Femur (tissue), 1 donor: ENCODE data around the gene OMA1.
"Not testable (repeated sequence)": the region's sequence is repeated elsewhere in the genome, so short reads cannot be mapped to it uniquely, and the experiment has no call there.

Experiments used
- DNase-seq: peaks from one replicate; pipeline ENCODE4 v3.0.0-alpha.2; 2017

The OMA1 gene

GRCh38 chr1:58524353-58524945 lies 22.1 kb downstream of the OMA1 start:
- DNase-seq, result no peak

- DNase-seq, result peak; percentile 32
Measured at GRCh38 chr1:58515794-58516401, 30.6 kb downstream of the OMA1 start.

DNA sequence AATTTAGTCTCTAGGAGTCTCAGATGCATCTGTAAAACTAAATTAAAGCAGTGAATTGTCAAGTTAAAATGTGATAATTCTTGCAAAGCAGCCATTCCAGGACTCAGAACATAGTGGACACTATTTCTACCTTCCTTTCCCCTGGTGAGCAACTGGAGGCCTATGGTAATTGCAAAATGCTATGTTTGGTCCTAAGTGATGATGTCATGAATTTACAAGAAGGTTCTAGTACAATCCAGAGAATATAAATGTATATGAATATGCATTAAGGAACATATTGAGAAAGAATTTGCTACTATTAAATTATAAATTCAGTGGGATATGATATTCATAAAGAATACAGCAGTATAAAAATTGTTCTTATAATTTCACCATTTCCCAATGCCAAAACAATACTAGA lies 32.6 kb downstream of the OMA1 start:
- DNase-seq, result no peak

DNA sequence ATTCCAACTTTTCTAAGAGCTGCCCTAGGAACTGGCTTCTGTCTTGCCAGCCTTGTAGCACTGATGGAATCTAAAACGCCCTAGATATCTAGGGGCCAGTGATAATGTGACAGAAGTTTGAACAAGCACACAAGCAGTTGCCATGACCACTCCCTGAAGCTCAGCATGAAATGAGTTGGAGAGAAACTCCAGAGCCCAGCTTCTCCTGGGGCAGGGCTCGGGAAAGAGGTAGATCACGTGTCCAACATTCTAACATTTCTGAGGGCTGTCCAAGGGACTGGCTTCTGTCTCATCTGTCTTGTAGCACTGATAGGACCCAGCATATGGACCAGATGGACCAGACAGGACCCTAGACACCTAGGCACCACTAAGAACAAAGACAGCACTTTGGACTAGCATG lies 37.9 kb downstream of the OMA1 start:
- no peak for DNase-seq

DNA sequence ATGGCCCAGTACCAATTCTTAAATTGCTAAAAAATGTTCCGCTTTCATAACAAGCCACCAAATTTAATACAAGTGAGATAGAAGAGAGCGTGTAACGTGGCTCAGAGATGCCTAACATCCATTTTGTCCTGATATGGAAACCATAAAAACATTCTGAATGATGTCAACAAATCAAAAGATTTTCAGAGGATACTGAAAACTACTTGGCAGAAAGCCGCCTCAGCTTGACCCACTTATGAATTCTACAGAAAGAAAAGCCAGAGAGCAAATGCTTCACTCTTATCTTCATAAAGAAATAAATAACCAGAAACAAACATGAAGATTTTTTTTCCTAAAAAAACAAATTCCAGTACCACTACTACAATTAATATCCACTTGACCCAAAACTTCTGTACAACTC lies 41.2 kb downstream of the OMA1 start:
- DNase-seq, result no peak

DNA sequence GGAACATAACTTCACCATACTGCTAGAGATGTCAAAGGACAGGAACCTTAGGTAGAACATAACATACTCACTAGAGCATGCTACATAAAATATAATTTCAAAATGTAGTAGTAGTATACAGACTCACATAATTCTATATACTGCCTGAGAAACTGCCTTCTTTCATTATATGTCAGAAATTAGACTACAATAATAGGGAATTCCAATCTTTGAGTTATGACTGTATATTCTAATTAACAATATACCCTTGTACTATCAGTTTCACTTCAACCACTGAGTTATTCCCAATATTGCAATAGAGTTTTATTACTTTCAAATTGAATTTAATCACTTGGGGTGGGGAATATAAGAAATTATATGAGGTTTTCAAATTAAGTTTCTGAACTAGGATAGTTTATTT lies 44.0 kb downstream of the OMA1 start:
- DNase-seq, result no peak

- no peak for DNase-seq
Measured at GRCh38 chr1:58500043-58500442, 46.5 kb downstream of the OMA1 start.

DNA sequence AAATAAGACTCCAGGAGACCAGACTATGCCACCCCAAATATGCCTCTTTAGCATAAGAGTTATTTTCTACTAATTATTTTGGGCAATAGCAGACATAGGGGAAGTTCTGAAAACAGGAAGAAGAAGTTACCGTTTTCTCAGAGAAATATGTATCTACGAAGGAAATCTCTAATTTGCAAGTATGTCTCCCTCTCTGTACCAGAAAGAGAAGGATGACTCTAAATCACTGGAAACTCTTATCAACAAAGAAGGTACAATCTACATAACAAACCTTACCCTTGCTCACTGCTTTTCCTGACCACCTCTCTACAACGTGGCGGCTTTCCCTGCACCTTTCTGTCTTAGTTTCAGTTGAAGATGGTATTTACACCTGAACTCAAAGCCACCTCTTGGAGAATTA lies 49.0 kb downstream of the OMA1 start:
- no peak for DNase-seq

DNA sequence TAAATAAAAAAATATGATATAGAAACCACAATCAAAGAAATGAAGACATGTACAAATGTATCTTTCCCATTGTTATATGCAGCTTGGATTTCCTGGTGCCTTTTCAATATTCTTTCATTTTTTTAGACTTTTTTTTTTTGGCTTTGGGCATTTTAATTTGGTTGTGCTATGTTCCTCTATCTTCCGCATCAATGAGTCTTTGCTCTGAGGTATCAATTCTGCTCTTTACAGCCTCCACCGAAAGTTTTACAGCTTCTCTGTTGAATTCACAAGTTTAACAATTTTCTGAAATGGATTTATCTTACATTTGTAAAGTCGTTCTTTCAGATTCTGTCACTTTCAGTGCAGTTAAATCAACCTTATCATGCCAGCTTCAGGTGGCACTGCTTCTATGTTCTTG lies 50.5 kb downstream of the OMA1 start:
- DNase-seq, result no peak

- not testable (repeated sequence) for DNase-seq
Measured at GRCh38 chr1:58488914-58489313, 57.6 kb downstream of the OMA1 start.

GRCh38 chr1:58487002-58487401 lies 59.5 kb downstream of the OMA1 start:
- no peak for DNase-seq

DNA sequence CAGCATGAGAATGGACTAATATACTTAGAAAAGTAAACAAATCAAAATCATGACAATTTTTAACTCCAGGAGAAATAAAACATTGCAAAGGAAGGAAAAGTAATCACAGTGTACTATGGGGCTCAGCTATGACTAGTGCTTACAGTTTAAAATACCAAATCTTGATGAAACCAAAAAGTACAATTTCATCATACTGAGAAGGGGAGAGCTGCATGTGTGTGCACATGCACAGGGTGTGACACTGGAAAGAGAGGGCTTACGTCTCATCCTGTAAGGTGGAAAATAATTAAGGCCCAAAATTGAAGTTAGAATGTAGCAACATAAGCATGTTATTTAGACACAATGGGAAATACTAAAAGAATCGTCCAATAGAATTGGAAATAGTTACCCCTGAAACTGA lies 64.6 kb downstream of the OMA1 start:
- DNase-seq, result no peak

GRCh38 chr1:58480191-58480590 lies 66.3 kb downstream of the OMA1 start:
- DNase-seq, result no peak

DNA sequence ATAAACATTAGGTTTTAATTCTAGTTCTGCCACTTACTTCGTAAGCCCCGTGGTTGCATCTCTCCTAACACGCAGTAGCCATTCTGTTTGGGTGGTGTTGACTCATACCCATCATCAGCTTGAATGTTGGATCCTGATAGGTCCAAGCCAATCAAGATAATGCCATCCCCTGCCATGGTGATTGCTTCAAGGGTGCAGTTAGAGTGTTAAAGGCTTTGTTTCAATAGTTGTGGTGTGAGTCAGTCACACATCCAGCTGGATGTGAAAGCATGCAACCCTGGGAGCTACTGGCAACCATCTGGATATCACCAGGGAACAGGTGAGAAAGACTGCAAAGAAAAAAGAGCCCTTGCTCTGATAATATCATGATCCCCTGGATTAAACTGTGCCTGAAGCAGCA lies 69.1 kb downstream of the OMA1 start:
- no peak for DNase-seq

GRCh38 chr1:58476179-58476578 lies 70.3 kb downstream of the OMA1 start:
- DNase-seq, result no peak

- no peak for DNase-seq
Measured at GRCh38 chr1:58469476-58469875, 77.0 kb downstream of the OMA1 start.

- DNase-seq, result no peak
Measured at GRCh38 chr1:58469016-58469415, 77.5 kb downstream of the OMA1 start.

- DNase-seq, result no peak
Measured at GRCh38 chr1:58468612-58469011, 77.9 kb downstream of the OMA1 start.

DNA sequence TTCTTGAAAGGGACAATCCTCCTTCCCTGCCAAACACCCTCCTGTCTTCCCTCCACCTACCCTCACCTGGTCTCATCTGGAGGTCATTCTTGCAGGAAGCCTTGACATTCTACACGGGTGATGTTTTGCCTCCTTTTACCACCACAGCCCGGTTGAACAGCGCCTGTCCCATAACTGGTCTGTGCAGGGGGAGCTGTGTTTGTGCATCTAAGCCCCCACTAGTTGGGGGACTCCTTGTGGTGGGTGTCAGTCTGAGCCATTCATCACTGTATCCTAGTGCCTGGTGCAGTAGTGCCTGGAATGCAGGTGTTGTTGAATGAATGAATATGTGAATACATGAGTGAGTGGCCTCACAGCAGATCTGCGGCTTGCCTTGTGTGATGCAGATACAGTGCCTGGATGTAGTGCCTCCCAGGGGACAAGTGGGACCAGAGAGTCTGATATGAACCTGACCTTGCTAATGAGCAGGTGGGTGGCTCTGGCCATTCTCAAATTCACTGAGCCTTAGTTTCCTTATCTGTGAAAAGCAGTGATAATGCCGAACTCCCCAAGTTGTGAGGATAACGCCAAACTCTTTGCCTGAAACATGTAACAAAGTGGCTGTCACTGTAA lies 79.8 kb downstream of the OMA1 start:
- no peak for DNase-seq

- no peak for DNase-seq
Measured at GRCh38 chr1:58465825-58466629, 80.5 kb downstream of the OMA1 start.

- no peak for DNase-seq
Measured at GRCh38 chr1:58465176-58465575, 81.3 kb downstream of the OMA1 start.

DNA sequence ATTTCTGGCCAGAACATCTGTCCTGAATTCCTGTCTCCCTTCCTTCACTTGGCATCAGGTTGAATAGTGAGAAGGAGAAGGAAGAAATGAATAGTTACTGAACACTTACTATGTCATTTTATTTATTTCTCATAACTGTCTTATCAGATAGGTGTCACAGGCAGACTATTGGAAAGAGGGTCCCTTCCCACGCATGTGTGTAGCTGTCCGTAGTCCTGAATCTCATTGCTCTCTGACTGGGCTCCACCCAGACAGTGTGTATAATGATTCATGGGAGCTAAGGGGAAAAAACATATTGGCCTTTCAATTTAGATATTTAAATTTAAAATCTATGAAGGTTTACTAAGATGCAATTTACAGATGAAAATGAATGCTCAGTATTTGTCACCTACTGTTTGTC lies 86.1 kb downstream of the OMA1 start:
- DNase-seq, result no peak

- no peak for DNase-seq
Measured at GRCh38 chr1:58459911-58460310, 86.6 kb downstream of the OMA1 start.
